OCI-LY7 (cell line): ENCODE results near the gene CSTF2T.

ENCODE experiments used
- EZH2phosphoT487 ChIP-seq: fragments of 200-600 bp; sonication (generic); IDR thresholded peaks from 2 replicates; pipeline ENCODE4 v1.6.1; 2018; ENCODE audit warnings: low read depth, borderline replicate concordance, mild to moderate bottlenecking, mixed run types, antibody characterized with exemption, low read length, moderate library complexity, mixed read lengths
- TF ChIP-seq, protein P1 (sequence below): fragments of 200-600 bp; sonication (generic); conservative IDR thresholded peaks from 2 replicates; pipeline ENCODE4 v1.5.1; 2014; ENCODE audit warnings: mild to moderate bottlenecking, antibody characterized with exemption, low read length, moderate library complexity, mixed read lengths

DNA sequence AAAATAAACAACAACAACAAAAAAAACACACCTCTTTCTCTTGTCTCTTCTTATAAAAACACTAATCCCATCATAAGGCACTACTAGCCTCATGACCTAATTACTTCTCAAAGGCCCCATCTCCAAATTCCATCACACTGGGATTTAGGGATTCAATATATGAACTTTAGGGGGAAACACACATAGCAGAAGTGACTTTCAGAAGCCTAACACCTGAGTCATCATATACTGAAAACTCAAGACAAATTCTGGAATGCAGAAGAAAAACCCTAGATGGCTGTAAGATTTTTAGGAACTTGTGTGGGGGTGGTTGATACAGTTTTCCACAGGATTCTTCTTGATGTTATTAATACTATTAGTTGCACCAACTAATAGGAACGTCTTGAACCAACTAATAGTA, 33.7 kb upstream of the CSTF2T start:
- TF ChIP-seq, protein P1, sequence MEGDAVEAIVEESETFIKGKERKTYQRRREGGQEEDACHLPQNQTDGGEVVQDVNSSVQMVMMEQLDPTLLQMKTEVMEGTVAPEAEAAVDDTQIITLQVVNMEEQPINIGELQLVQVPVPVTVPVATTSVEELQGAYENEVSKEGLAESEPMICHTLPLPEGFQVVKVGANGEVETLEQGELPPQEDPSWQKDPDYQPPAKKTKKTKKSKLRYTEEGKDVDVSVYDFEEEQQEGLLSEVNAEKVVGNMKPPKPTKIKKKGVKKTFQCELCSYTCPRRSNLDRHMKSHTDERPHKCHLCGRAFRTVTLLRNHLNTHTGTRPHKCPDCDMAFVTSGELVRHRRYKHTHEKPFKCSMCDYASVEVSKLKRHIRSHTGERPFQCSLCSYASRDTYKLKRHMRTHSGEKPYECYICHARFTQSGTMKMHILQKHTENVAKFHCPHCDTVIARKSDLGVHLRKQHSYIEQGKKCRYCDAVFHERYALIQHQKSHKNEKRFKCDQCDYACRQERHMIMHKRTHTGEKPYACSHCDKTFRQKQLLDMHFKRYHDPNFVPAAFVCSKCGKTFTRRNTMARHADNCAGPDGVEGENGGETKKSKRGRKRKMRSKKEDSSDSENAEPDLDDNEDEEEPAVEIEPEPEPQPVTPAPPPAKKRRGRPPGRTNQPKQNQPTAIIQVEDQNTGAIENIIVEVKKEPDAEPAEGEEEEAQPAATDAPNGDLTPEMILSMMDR, result no peak
- TF ChIP-seq EZH2phosphoT487, result no peak
